22Rv1 (cell line): ENCODE measurements around the gene KCNMB4.

Source experiments
- ZFX ChIP-seq: fragments of 450-650 bp; IDR thresholded peaks from 2 replicates; pipeline ENCODE4 v1.6.1; 2017; ENCODE audit warnings: antibody characterized with exemption, borderline replicate concordance
- TF ChIP-seq, protein P1 (sequence below): fragments of 450-650 bp; IDR thresholded peaks from 2 replicates; pipeline ENCODE4 v1.5.1; 2017; ENCODE audit warnings: mild to moderate bottlenecking

DNA sequence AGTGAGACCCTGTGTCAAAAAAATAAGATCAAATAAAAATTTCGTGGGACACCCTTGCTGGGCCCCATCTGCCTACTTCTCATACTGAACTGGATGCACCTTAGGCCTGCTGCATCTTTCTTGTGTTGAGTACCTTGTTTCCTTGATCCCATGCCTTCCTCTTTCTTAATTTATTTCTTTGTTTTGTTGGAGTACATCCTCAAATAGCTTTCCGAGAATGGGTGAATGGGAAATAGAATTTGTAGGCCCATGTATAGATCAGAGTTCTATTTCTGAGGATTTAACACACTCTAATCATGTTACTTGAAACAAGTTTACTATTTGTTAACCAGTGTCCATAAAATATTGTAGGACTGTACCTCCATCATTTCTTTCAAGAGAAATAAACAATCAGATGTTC, 23.6 kb downstream of the KCNMB4 start:
- TF ChIP-seq, protein P1, sequence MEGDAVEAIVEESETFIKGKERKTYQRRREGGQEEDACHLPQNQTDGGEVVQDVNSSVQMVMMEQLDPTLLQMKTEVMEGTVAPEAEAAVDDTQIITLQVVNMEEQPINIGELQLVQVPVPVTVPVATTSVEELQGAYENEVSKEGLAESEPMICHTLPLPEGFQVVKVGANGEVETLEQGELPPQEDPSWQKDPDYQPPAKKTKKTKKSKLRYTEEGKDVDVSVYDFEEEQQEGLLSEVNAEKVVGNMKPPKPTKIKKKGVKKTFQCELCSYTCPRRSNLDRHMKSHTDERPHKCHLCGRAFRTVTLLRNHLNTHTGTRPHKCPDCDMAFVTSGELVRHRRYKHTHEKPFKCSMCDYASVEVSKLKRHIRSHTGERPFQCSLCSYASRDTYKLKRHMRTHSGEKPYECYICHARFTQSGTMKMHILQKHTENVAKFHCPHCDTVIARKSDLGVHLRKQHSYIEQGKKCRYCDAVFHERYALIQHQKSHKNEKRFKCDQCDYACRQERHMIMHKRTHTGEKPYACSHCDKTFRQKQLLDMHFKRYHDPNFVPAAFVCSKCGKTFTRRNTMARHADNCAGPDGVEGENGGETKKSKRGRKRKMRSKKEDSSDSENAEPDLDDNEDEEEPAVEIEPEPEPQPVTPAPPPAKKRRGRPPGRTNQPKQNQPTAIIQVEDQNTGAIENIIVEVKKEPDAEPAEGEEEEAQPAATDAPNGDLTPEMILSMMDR, result no peak
- TF ChIP-seq ZFX, result no peak
